Activated T-helper 1 cell treated with anti-CD3 and anti-CD28 coated beads, Interleukin-12 subunit alpha, Interleukin-12 subunit beta, Interleukin-2, Interleukin-4 antibody, amounts not matched to agents 30 ng/mL and 10 ng/mL and 1 ng/mL, durations not matched to agents 14 hours and 24 hours and 36 hours (primary cell): ENCODE measurements around the gene TBC1D16. TPM values are rescaled to one million over a fixed set of nuclear protein-coding genes. Genes with fewer than 3 reads are reported as not detected.

Experiments
- DNase-seq: peaks from one replicate; pipeline ENCODE4 v3.0.0; 2021; ENCODE audit warnings: low spot score
- H3K27ac Mint-ChIP-seq: one replicate; pipeline ENCODE4 v1.8.0; 2021; ENCODE audit warnings: mild to moderate bottlenecking, mixed read lengths
- H3K27me3 Mint-ChIP-seq: one replicate; pipeline ENCODE4 v1.8.0; 2022; ENCODE audit warnings: mild to moderate bottlenecking, moderate library complexity, mixed read lengths; ENCODE audit not compliant: insufficient read depth
- H3K36me3 Mint-ChIP-seq: one replicate; pipeline ENCODE4 v1.8.0; 2021; ENCODE audit warnings: low read depth, mixed read lengths
- H3K4me1 Mint-ChIP-seq: one replicate; pipeline ENCODE4 v1.8.0; 2021; ENCODE audit warnings: low read depth, mixed read lengths
- H3K4me3 Mint-ChIP-seq: one replicate; pipeline ENCODE4 v1.8.0; 2021; ENCODE audit warnings: mild to moderate bottlenecking, moderate library complexity, mixed read lengths
- H3K9me3 Mint-ChIP-seq: one replicate; pipeline ENCODE4 v1.8.0; 2021; ENCODE audit warnings: mixed read lengths
- intact Hi-C: fragments of 100-400 bp; cut with micrococcal nuclease; formaldehyde crosslinking; loops from one replicate; pipeline ENCODE4 v1.15.1; 2024
- total RNA-seq: library from RNA; stranded (reverse); gene quantifications from 2 replicates; pipeline ENCODE4 v1.2.3, GENCODE V29; 2022

The TBC1D16 gene
- total RNA-seq = 1.8 and 1.9 TPM in 2 replicates

- Mint-ChIP-seq H3K27ac (peak within 1 kb of the TSS; percentile 91), H3K9me3 (no peaks in the 10 kb centered on the region), H3K36me3 (peaks cover 1% of the 10 kb centered on the region), H3K4me3 (peak within 1 kb of the TSS; percentile 86), H3K27me3 (peaks cover 50% of the 10 kb centered on the region), H3K4me1 (peaks cover 5% of the 10 kb centered on the region)
- intact Hi-C loops = loop anchor here (1.0 kb wide), 1 partner anchor 27 kb away; no protein-coding TSS in a partner anchor
- DNase-seq = peak; percentile 45
Measured at GRCh38 chr17:80035687-80035936, at the start of gene TBC1D16. Gene TBC1D16, minus strand, starts transcription at chr17:80035872. Its CDS starts 22,325 bp downstream, at chr17:80013547.

- Mint-ChIP-seq H3K4me3 (no peak overlapping the region), H3K4me1 (peaks cover 5% of the 10 kb centered on the region), H3K9me3 (no peaks in the 10 kb centered on the region), H3K27me3 (peaks cover 2% of the 10 kb centered on the region), H3K36me3 (no peaks in the 10 kb centered on the region), H3K27ac (no peak overlapping the region)
- DNase-seq = no peak
- intact Hi-C loops = loop anchor here (5.0 kb wide), 1 partner anchor 168 kb away; no protein-coding TSS in a partner anchor
Measured at GRCh38 chr17:80084773-80085172, 49.1 kb upstream of the TBC1D16 start.

GRCh38 chr17:80083136-80083661, 47.5 kb upstream of the TBC1D16 start:
- intact Hi-C loops = loop anchor here (5.0 kb wide), 1 partner anchor 169 kb away; no protein-coding TSS in a partner anchor
- Mint-ChIP-seq H3K4me1 (peaks cover 5% of the 10 kb centered on the region), H3K27me3 (peaks cover 2% of the 10 kb centered on the region), H3K4me3 (no peak overlapping the region), H3K36me3 (no peaks in the 10 kb centered on the region), H3K9me3 (no peaks in the 10 kb centered on the region), H3K27ac (no peak overlapping the region)
- DNase-seq = no peak

GRCh38 chr17:80082403-80083135, 46.9 kb upstream of the TBC1D16 start:
- Mint-ChIP-seq H3K9me3 (no peaks in the 10 kb centered on the region), H3K4me3 (no peak overlapping the region), H3K4me1 (peaks cover 5% of the 10 kb centered on the region), H3K27me3 (peaks cover 4% of the 10 kb centered on the region), H3K36me3 (no peaks in the 10 kb centered on the region), H3K27ac (peak overlapping the region; percentile 42)
- peak; percentile 29 for DNase-seq
- intact Hi-C loops = loop anchor here (1.0 to 5.0 kb wide), 2 partner anchors 18 to 170 kb away; no protein-coding TSS in a partner anchor

GRCh38 chr17:80081596-80081995, 45.9 kb upstream of the TBC1D16 start:
- no peak overlapping the region for H3K27ac Mint-ChIP-seq
- H3K4me3 Mint-ChIP-seq = no peak overlapping the region
- intact Hi-C loops = loop anchor here (5.0 kb wide), 1 partner anchor 171 kb away; no protein-coding TSS in a partner anchor
- peaks cover 5% of the 10 kb centered on the region for H3K4me1 Mint-ChIP-seq
- peaks cover 6% of the 10 kb centered on the region for H3K27me3 Mint-ChIP-seq
- no peak for DNase-seq
- no peaks in the 10 kb centered on the region for H3K9me3 Mint-ChIP-seq
- H3K36me3 Mint-ChIP-seq = no peaks in the 10 kb centered on the region

- Mint-ChIP-seq H3K27ac (no peak overlapping the region), H3K36me3 (no peaks in the 10 kb centered on the region), H3K4me1 (peaks cover 5% of the 10 kb centered on the region), H3K27me3 (peaks cover 6% of the 10 kb centered on the region), H3K4me3 (no peak overlapping the region), H3K9me3 (no peaks in the 10 kb centered on the region)
- intact Hi-C loops = loop anchor here (5.0 kb wide), 1 partner anchor 172 kb away; no protein-coding TSS in a partner anchor
- DNase-seq = no peak
Measured at GRCh38 chr17:80080081-80080480, 44.4 kb upstream of the TBC1D16 start.

- H3K36me3 Mint-ChIP-seq = no peaks in the 10 kb centered on the region
- peaks cover under 1% of the 10 kb centered on the region for H3K27me3 Mint-ChIP-seq
- H3K27ac Mint-ChIP-seq = no peak overlapping the region
- intact Hi-C loops = no loop called here
- no peak for DNase-seq
- no peak overlapping the region for H3K4me3 Mint-ChIP-seq
- H3K4me1 Mint-ChIP-seq = no peaks in the 10 kb centered on the region
- H3K9me3 Mint-ChIP-seq = no peaks in the 10 kb centered on the region
Measured at GRCh38 chr17:80072410-80072809, 36.7 kb upstream of the TBC1D16 start.

- no peaks in the 10 kb centered on the region for H3K4me1 Mint-ChIP-seq
- H3K27ac Mint-ChIP-seq = no peak overlapping the region
- no peak for DNase-seq
- H3K4me3 Mint-ChIP-seq = no peak overlapping the region
- no peaks in the 10 kb centered on the region for H3K9me3 Mint-ChIP-seq
- H3K27me3 Mint-ChIP-seq = no peaks in the 10 kb centered on the region
- intact Hi-C loops = no loop called here
- H3K36me3 Mint-ChIP-seq = no peaks in the 10 kb centered on the region
Measured at GRCh38 chr17:80071116-80071841, 35.6 kb upstream of the TBC1D16 start.

GRCh38 chr17:80070375-80071115, 34.9 kb upstream of the TBC1D16 start:
- H3K4me1 Mint-ChIP-seq = no peaks in the 10 kb centered on the region
- DNase-seq = no peak
- no peaks in the 10 kb centered on the region for H3K27me3 Mint-ChIP-seq
- no peak overlapping the region for H3K4me3 Mint-ChIP-seq
- H3K36me3 Mint-ChIP-seq = no peaks in the 10 kb centered on the region
- intact Hi-C loops = no loop called here
- no peak overlapping the region for H3K27ac Mint-ChIP-seq
- no peaks in the 10 kb centered on the region for H3K9me3 Mint-ChIP-seq

- Mint-ChIP-seq H3K4me3 (no peak overlapping the region), H3K27me3 (no peaks in the 10 kb centered on the region), H3K27ac (no peak overlapping the region), H3K9me3 (no peaks in the 10 kb centered on the region), H3K4me1 (no peaks in the 10 kb centered on the region), H3K36me3 (no peaks in the 10 kb centered on the region)
- intact Hi-C loops = no loop called here
- DNase-seq = no peak
Measured at GRCh38 chr17:80068301-80069222, 32.9 kb upstream of the TBC1D16 start.

GRCh38 chr17:80067393-80067986, 31.8 kb upstream of the TBC1D16 start:
- no peaks in the 10 kb centered on the region for H3K4me1 Mint-ChIP-seq
- H3K9me3 Mint-ChIP-seq = no peaks in the 10 kb centered on the region
- H3K36me3 Mint-ChIP-seq = no peaks in the 10 kb centered on the region
- DNase-seq = no peak
- H3K27me3 Mint-ChIP-seq = no peaks in the 10 kb centered on the region
- no peak overlapping the region for H3K4me3 Mint-ChIP-seq
- intact Hi-C loops = no loop called here
- H3K27ac Mint-ChIP-seq = no peak overlapping the region
